GM18498 (cell line): ENCODE results near the gene ENTR1.

Experiments
- ATAC-seq: cut with Tn5 transposase; IDR thresholded peaks from one replicate; pipeline ENCODE4 v1.9.1; 2021; ENCODE audit warnings: mild to moderate bottlenecking, moderate library complexity; ENCODE audit not compliant: unreplicated experiment

Gene ENTR1

DNA sequence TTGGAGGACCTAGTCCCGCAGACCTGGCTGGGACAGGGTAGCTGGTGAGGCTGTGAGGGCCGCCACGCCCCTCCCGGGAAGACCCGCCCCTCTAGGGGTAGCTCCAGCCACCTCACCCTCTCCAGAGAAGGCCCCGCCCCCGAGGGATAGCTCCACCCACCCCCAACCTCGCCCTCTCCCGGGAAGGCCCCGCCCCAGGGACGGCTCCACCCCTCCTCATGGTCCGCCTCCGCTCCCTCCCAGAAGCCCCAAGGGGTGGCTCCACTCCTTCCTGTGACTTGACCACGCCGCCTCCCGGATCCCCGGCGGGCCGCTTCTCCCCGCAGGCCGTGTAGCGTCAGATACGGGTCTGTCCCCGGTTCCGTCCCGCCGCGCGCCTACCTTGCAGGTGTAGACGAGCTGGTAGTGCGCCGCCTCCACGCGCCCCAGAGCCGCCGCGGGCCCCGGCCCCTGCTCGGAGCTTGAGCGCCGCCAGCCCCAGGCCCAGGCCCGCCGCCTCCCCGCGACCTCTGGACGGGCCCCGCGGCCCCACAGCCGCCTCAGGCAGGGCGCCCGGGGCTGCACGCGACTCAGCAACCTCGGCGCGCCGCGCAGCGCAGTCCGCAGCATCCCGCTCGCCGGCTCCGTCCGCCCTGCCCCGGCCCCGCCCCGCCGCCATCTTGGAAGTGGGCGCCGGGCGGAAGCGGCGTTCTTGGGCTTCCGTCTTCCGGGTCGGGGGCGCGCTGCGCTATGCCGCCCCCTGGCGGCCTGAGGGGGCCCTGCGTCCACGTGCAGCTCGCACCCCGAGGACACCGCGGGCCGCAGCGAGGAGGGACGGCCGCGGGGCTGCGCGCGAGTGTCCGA is 47.1 kb downstream of the ENTR1 start, which contains the start of gene DNLZ:
Gene DNLZ, minus strand, starts transcription at position 639 of the 843 bp plus-strand sequence. Its CDS starts 30 bp downstream, at position 609.
- ATAC-seq: peak; percentile 79

DNA sequence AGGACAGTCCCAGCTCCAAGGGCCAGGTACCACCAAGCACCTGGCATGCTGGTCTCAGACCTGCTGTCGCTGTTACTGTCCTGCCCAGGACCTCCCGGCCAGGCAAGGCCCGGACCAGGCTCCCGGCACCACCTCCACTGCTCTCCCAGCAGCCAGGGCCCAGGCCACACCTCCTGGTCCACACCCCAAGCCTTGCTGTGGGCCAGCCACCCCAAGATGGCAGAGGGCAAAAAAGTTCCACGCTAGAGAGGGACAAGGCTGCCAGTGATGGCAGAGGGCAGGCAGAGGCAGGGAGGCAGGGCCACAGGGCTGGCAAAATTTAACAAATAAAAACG is 48.0 kb downstream of the ENTR1 start:
- ATAC-seq: no peak

GRCh38 chr9:136361754-136362449 is 48.5 kb downstream of the ENTR1 start:
- ATAC-seq: no peak

DNA sequence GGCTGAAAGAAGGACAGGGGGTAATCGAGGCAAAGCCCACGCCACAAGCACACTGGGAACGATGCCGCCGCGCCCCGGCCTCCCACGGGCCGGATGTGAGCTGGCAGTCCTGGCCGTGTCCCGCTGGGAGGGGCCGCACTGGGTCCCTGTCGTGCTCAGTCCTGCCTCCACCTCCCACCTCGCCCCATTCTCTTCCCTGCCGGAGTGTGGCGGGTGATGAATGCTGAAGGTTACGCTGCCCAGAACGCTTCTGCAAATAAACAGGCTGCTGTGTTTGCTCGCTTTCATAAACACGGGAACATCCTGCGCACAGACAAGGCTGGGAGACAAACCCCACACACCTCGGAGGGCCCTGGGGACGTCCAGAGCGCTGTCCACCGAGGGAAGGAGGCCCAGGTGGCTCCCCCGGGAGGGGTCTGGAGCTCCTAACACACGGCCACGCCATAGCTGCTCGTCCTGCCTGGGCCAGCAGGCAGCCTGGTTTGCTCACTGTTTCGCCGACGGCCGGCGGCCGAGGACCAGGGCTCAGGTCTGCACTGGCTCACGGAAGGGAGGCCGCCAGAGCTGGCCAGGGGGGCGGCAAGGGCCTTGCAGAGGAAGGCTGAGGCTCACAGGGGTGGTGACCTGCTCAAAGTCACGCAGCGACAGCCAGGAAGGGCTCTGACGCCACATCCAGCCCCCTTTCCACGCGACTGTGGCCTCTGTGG is 49.2 kb downstream of the ENTR1 start:
- ATAC-seq: no peak

DNA sequence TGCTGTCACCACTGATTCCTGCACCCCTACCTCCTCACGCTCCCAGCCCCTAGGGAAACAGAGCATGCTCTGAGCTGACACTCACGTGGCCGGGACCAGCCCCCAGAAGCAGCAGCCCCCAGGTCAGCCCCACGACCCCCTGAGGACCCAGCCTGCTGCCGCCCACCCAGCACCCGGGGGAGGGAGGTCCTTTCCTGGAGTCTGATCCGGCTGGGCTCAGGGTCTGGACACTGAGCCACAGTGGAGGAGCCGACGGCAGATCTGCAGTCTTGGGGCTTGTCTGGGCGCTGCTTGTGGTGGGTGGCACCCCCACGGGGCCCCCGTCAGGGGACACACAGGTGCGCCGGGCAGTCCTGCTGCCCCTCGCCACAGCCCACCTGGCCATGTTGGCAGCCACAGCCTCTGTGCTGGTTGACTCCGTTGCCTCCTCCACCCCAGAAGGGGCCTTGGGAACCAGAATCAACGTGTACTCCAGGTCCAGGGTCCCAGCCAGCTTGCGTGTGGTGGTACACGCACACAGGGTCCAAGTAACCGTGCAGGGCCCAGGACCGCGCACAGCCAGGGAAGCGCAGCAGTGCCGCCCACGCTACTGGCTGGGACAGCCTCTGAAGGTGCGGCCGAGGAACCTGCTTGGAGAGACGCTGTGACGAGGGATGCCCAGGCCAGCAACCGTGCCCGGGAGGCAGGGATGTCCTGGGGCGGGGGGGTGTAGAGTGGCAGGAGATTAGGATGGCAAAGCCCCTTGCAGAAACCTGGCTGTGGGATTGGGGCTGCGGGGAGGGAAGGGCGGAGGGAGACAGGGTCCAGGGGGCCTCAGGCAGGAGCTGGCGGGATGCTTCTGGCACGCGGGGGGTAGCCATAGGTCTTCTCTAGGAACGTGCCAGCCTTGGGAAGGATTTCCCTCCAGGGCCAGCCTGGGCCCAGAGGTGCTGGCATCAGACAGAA is 50.4 kb downstream of the ENTR1 start:
- ATAC-seq: no peak

GRCh38 chr9:136358888-136359287 is 51.5 kb downstream of the ENTR1 start:
- no peak for ATAC-seq

GRCh38 chr9:136358016-136358415 is 52.4 kb downstream of the ENTR1 start:
- no peak for ATAC-seq

DNA sequence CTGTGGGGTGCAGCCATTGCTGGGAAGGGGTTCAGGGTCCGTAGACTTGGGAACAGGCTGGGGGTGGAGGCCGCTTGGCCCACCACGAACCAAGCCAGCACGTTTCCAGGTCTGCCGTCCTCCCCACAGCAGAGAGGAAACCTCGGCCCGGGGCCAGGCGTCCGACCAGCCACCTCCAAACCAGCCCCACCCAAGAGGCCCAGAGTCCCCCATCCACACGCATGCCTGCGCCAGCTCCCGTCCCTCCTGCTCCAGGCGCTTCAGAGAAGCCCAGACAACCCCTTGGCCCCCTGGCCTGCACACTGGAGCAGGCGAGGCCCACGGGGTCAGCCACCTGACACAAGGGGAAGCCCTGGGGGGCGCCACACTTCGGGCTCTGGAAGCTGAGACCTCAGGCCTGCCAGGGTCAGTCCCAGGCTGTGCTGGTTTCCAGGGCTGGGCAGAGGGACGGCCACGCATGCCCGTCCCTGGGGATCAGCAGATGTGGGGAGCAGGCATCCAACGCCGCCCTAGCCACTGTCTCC is 53.1 kb downstream of the ENTR1 start:
- no peak for ATAC-seq

GRCh38 chr9:136355616-136356557 is 54.5 kb downstream of the ENTR1 start:
- no peak for ATAC-seq

- no peak for ATAC-seq
These were observed 55.8 kb downstream of the ENTR1 start for GRCh38 chr9:136354592-136355085.

- no peak for ATAC-seq
These were observed 56.5 kb downstream of the ENTR1 start for GRCh38 chr9:136353757-136354488.

GRCh38 chr9:136353088-136353487 is 57.3 kb downstream of the ENTR1 start:
- no peak for ATAC-seq

- ATAC-seq: no peak
These were observed 57.7 kb downstream of the ENTR1 start for GRCh38 chr9:136352682-136353081.
